Suppressor macrophage (primary cell): ENCODE results near the gene TTC39A.
"Not testable (repeated sequence)": the region's sequence is repeated elsewhere in the genome, so short reads cannot be mapped to it uniquely, and the experiment has no call there.

ENCODE experiments used
- DNase-seq, 4 experiments: peaks; one replicate each; pipeline ENCODE4 v3.0.0-alpha.2; 2020 to 2022

TTC39A gene

DNA sequence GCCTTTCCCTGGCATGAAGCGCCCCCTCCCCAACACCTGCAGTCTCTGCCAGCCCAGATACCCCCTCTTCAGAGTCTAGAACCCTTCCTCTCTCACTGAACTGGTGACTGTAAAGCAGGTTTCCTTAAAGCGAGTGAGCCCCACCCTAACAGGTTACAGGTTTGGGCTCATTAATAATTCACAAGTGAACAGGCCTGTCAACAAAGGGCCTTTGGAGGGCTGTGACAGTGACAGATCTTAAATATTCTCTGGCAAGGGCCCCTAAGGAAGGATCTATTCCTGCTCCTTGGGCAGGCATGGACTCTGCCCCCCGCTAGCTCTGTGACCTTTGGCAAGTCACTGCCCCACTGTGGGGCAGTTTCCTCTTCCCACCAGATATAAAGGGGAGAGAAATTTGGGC, 5.6 kb upstream of the TTC39A start:
- no peak for DNase-seq

DNA sequence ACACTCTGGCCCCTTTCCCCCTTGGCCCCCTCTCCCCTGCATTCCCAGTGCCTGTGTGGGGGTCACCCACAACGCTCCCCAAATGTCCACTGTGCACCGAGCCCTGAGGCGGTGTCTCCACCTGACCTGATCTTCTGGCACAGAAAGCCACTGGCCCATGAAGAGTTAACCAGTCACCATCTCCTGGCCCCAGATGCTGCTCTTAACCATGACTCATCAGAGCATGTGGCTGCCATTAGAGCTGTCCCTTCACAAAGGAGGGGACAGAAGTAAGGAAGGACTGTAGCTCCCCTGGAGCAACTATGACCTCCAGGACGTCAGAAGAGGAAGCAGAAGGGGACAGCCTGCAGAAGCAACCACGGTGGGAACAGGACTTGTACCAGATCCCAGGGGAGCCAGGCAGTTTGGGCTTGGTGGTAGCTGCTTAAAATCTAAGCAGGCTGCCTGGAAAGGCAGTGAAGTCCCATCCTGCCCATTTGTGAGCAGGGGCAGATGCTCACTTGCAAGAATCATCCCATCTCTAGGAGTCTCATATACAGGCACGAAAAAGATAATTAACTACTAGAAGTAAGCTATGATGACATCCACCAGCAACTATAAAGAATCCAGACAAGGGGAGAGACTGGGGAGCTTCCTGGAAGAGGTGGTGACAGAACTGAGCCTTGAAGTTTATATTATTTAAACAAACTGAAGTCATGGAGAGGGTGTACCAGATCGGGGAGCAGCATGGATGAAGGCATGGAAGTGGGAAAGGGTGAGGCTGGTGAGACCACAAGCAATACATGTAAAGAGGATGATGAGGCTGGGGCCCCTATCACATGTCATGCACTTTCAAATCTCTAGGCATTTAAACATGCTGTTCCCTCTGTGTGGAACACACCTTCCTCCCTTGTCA, 1.1 kb upstream of the TTC39A start:
- peak; percentile 59 to 84 (median 75) for DNase-seq

DNA sequence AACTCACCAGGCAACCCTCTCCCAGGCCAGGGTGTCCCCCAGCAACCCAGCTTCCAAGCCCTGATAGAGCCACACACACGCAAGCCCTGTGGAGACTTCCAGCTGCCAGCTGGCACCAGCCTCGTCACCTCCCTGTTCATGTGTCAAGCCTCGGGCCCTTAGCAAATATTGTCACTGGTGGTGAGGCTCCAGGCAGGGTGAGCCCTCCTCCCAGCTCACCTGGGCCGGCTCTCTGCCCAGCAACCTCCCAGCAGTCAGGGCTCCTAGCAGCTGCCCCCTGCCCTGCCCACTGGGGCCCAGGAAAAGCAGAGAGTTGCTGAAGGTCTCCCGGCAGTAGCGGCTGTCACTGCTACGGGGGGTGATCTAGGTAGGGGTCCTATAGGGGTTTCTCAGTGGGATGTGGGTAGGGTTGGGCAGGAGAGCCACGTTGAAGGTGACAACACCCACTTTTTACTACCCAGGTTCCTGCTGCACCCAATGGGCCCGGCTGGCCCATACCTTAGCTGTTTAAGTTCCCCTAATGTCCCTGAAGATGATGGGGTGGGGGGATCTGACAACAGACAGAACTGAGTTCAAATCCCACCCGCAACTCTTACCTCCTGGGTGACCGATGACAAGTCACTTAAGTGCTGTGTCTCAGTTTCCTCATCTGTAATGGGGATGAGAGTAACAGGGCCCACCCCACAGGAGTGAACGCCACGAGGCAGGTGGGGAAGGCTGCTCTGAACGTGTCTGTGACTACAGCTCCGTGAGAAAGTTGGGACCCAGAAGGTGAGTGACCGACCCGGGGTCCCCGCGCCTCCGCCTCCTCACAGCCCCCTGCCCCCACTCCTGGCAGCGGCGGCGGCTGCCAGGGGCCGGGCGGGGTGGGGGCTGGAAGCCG, 678 bp downstream of the TTC39A start:
- no peak for DNase-seq

DNA sequence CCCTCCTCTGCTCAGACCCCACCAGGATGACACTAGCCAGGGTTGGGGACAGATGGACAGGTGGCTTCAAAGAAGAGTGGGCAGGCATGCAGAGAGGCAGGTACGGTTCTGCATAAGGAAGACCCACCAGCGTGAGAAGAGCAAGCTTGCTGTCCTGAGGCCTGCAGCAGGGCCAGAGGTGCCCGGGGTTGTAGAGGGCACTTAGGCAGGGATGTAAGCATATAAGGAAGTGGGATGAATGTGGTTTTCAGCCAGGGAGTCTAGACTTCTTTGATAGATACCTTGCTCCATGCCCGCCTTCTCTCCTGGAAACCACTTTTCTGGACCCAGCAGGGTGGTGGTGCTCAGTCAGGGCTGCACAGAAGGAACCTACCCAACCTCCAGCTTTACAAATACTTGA, 1.4 kb downstream of the TTC39A start:
- no peak for DNase-seq

- no peak for DNase-seq
Observed at GRCh38 chr1:51328279-51328678, 2.1 kb downstream of the TTC39A start.

DNA sequence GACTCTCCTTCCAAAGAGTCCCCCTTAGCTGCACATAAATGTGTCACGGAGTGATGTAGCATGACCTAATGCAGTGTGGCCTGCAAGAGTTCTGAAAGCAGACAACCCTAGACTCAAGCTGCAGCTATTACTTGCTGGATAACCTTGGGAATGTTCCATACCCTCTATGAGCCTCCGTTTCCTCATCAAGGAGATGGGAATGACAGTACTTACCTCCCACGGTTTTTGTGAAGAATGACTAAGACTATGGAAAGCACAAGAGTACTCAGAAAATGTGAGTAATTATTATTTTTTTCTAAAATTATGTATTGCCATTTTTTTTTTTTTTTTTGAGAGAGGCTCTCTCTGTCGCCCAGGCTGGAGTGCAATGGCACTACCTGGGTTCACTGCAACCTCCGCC, 3.0 kb downstream of the TTC39A start:
- DNase-seq: peak in 1 of 4 experiments; percentile 34

- no peak for DNase-seq
Observed at GRCh38 chr1:51326839-51327238, 3.5 kb downstream of the TTC39A start.

DNA sequence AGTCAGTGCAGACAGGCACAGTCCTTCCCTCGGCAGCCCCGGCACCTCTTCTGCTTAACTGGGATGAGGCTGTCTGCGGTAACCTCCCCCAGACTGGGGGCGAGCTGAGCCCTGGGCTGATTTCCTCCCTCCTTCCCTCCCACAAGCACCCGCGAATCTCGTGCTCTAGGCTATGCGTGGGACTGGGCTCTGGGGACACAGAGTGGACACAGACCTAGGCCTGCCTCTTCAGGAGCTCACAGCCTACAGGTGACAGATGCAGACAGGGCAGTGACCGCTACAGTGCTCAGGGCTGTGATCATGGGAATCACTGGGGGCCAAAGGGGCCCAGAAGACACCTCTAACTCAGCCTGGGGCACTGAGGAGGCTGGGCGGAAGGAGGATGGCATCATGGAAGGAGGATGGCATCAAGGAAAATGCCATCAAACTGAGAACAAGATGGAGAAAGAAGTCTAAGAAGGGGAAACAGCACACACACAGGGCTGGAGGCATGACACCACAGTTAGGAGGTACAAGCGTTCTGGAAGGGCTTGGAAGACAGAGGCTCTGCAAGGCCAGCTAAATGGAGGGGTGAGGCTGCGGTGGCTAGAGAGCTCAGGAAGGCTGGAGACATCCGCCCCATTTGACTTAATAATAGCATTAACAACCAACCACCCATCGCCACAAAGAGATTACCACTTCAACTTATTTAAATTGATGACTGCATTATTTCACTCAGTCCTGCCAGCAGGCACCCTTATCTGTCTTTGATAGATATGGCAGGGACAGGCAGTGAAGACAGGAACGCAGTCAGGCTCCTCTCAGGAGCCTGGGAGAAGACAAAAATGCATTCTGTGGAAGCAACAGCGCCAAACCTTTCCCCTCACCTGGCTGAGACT, 4.2 kb downstream of the TTC39A start:
- DNase-seq: no peak

DNA sequence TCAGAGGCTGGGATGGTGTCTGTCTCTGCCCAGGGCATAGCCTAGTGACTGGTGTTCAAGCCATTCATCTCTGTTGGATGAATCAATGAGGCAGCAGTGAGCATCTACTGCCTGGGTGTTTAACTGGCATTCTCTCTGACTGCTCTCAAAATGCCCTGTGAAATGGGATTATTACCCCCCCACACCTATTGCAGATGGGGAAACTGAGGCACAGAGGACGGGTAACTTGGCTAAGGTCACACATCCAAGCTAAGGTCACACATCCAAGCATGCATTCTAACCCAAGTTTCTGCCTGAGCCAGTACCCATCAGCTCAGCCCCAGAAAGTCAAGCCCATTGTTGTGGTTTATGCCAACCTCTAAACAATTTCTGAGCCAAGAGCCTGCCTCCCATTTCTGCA, 5.0 kb downstream of the TTC39A start:
- no peak for DNase-seq

DNA sequence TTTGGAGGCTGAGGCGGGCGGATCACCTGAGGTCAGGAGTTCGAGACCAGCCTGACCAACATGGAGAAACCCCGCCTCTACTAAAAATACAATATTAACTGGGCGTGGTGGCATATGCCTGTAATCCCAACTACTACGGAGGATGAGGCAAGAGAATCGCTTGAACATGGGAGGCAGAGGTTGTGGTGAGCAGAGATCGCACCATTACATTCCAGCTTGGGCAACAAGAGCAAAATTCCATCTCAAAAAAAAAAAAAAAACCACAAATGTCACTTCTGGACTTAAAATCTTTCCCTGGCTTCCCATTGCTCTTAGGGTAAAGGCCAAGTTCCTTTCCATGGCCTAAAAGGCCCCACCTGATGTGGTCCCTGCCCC, 5.4 kb downstream of the TTC39A start:
- not testable (repeated sequence) for DNase-seq

- no peak for DNase-seq
Observed at GRCh38 chr1:51324251-51325010, 5.9 kb downstream of the TTC39A start.

DNA sequence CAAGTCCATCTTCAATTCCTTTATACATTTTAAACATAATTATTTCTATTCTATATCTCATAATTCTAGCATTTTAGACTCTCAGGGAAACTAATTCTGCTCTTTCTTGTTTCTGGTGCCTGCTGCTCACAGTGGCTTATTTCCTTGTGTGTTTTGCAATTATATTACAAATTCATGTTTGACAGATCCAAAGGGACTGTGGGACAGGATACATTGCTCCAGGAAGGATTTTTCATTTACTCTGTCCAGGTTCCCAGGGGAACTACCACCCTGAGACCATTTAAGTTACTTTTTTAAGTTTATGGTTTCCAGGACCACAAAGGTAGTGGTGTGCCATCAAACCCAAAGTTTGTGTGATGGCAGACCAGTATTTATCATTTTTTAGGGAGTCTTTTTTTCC, 6.6 kb downstream of the TTC39A start:
- DNase-seq: no peak

DNA sequence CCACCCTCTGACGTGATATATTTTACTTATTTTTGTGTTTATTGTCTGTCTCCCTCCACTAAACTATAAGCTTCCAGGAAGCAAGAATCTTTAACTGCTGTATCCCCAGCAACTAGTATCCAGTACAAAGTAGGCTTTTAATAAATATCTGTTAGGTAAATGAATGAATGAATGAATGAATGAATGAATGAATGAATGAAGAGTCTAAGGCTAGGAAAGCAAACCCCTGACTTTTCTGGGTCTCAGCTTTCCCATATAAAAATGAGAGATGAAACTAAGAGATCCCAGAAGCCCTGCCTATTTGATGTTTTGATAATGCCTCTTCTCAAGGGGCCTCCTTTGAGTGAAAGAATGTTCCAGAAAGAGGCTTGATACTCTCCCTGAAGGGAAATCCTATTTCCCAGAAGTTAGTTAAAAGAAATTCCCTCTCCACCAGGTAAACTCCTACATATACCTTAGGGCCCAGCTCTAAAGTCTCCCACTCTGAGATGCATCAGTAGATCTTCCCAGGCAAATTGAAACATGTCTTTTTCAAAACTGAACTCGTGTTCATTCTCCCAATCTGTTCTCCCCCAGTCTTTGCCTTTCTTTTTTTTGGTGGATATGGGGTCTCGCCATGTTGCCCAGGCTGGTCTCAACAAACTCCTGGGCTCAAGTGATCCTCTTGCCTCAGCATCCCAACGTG, 7.8 kb downstream of the TTC39A start:
- DNase-seq: no peak

GRCh38 chr1:51321924-51322280, 8.5 kb downstream of the TTC39A start:
- no peak for DNase-seq

- no peak for DNase-seq
Observed at GRCh38 chr1:51320967-51321923, 9.1 kb downstream of the TTC39A start.

DNA sequence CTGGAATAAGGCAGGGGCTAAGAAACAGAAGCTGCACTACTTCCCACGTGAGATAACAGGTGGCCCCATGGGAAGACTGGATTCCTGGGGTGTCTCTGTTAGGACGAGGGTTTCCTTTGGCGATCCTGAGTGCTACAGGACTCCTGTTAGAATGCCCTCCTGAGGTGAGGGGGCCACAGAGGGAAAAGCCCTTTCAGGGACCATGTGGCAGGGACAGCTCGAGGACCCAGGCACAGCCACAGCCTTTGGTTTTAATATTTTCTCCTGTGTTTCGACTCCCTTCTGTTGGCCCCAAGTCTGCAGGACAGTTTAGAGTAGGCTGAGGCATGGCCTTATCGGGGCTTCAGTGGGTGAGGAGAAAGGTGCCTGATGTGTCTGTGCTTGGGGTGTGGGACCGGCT, 12.6 kb downstream of the TTC39A start:
- no peak for DNase-seq

- no peak for DNase-seq
Observed at GRCh38 chr1:51316846-51317120, 13.6 kb downstream of the TTC39A start.

DNA sequence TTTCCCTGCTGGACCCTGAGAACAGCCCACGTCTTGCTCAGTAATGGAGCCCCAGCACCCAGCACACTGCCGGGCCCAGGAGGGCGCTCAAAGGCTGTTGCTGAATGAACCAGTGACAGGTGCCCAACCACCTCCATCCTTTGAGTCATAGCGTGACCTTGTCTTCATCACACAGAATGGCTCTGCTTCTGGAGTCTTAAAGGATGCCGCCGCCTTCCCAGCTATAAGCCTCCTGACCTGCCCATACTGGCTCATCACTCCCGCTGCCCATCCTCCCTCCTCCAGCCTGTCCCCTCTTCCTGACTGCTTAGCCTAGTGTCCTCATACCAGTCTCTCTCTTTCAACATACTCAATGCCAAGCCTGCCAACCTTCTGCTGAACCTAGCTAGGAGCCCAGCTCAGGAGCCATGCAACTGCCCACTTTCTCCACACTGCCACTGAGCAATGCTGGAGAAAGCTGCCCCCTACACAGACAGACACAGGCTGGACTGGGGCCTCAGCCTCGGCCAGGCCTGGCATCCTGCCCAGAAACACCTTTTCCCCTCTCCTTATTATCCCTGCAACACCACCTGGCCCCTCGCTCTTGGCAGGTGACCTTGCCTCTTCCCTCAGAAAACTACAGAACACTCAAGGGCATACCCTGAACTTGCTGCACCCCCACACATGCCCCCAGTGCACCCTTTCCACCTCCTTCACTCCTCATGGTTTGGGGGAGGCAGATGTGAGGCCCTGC, 14.1 kb downstream of the TTC39A start:
- DNase-seq: no peak

DNA sequence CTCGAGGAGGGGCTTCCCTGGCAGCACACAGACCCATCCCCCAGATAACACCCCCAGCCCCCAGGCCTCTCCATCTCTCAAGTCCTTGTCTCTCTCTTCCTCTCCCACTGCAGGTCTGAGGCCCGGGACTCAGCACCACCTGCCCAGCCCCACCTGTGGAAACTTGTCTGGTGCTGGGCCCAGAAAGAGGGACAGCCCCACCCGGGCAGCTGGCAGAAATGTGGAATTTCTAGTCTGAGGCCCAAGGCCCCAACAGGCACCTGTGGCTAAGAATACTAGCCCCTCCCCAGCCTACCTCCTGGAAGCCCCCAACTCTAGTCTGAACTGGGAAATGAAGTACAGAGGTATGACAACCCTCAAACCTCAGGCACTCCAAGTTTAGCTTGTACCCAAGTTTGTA, 15.4 kb downstream of the TTC39A start:
- no peak for DNase-seq
